ENCODE results near the gene KPNA2.

- TF ChIP-seq, protein P1, sequence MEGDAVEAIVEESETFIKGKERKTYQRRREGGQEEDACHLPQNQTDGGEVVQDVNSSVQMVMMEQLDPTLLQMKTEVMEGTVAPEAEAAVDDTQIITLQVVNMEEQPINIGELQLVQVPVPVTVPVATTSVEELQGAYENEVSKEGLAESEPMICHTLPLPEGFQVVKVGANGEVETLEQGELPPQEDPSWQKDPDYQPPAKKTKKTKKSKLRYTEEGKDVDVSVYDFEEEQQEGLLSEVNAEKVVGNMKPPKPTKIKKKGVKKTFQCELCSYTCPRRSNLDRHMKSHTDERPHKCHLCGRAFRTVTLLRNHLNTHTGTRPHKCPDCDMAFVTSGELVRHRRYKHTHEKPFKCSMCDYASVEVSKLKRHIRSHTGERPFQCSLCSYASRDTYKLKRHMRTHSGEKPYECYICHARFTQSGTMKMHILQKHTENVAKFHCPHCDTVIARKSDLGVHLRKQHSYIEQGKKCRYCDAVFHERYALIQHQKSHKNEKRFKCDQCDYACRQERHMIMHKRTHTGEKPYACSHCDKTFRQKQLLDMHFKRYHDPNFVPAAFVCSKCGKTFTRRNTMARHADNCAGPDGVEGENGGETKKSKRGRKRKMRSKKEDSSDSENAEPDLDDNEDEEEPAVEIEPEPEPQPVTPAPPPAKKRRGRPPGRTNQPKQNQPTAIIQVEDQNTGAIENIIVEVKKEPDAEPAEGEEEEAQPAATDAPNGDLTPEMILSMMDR (conservative IDR thresholded peaks at IDR 0.05; ENCODE audit: low read length): no peak
- TF ChIP-seq EZH2phosphoT487 (IDR thresholded peaks at IDR 0.05; ENCODE audit: borderline replicate concordance): no peak
These were observed 17.3 kb downstream of the KPNA2 start for GRCh38 chr17:68052810-68053209.

All from Loucy (cell line).